ENCODE results near the gene ZNF575.

ZNF575 gene

DNA sequence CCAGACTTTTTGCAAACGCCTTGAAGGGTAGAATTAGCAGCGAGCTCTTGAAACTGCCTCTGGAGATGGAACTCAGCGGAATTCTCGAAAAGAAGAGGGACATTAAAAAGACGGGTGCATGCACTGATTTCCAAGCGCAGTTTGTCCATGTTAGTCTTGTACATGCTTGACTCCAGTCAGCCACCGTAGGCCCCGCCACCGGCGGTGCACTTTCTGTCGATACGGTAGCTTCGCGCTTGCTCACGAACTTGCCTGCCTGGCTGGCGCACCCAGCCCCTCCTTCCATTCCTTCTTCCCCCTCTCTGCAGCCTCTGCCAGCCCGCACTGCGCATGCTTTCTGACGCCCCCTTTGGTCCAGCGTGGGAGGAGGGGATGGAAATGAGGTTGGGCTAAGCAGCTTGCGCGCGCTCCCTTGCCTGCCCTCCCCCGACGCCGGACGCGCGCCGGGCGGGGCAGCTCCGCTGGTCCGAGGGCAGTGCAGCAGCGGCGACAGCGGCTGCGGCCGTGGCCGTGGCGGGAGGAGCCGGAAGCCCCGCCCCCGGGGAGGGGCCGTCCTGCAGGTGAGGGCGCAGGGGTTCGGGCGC lies at the start of gene ZNF575 (continued):
- TF ChIP-seq SP3 (tag by site-specific recombination; IDR thresholded peaks at IDR 0.05) (peak; percentile 59; the same call in 1 of the 2 replicates), ZNF175 (tag by site-specific recombination; IDR thresholded peaks at IDR 0.05) (no peak), ZNF624 (tag by site-specific recombination; IDR thresholded peaks at IDR 0.05) (no peak), SETDB1 (IDR thresholded peaks at IDR 0.05; ENCODE audit: insufficient read length, low read length) (no peak), ZNF837 (tag by site-specific recombination; IDR thresholded peaks at IDR 0.05) (no peak), ZNF10 (tag by site-specific recombination; IDR thresholded peaks at IDR 0.05) (no peak), ZSCAN23 (tag by site-specific recombination; IDR thresholded peaks at IDR 0.05) (no peak), ZNF37A (tag by site-specific recombination; IDR thresholded peaks at IDR 0.05) (no peak), ZNF335 (tag by site-specific recombination; conservative IDR thresholded peaks at IDR 0.05) (peak; percentile 56; the same call in 1 of the 2 replicates), ZNF214 (tag by site-specific recombination; IDR thresholded peaks at IDR 0.05; ENCODE audit: borderline replicate concordance) (no peak), ZNF311 (tag by site-specific recombination; IDR thresholded peaks at IDR 0.05; ENCODE audit: borderline replicate concordance) (no peak), ZNF626 (tag by site-specific recombination; IDR thresholded peaks at IDR 0.05) (no peak), ZNF248 (tag by site-specific recombination; IDR thresholded peaks at IDR 0.05) (no peak), HOXD13 (CRISPR knock-in tag; IDR thresholded peaks at IDR 0.05; ENCODE audit: borderline replicate concordance) (no peak), ZNF423 (tag by site-specific recombination; IDR thresholded peaks at IDR 0.05) (no peak), ZBTB21 (tag by site-specific recombination; IDR thresholded peaks at IDR 0.05) (no peak), ZNF473 (tag by site-specific recombination; IDR thresholded peaks at IDR 0.05) (no peak), ZNF529 (tag by site-specific recombination; IDR thresholded peaks at IDR 0.05; ENCODE audit: insufficient replicate concordance) (no peak), ZBTB7A (tag by site-specific recombination; IDR thresholded peaks at IDR 0.05; ENCODE audit: low read depth) (no peak; the same call in 1 of the 2 replicates), EGR2 (tag by site-specific recombination; IDR thresholded peaks at IDR 0.05; ENCODE audit: low read depth) (peak; percentile 93), ZNF146 (tag by site-specific recombination; IDR thresholded peaks at IDR 0.05) (no peak), ZNF510 (tag by site-specific recombination; IDR thresholded peaks at IDR 0.05; ENCODE audit: insufficient replicate concordance) (no peak), ZNF132 (tag by site-specific recombination; IDR thresholded peaks at IDR 0.05; ENCODE audit: borderline replicate concordance) (no peak), ZNF621 (tag by site-specific recombination; IDR thresholded peaks at IDR 0.05) (no peak)
- TF ChIP-seq, protein P1, sequence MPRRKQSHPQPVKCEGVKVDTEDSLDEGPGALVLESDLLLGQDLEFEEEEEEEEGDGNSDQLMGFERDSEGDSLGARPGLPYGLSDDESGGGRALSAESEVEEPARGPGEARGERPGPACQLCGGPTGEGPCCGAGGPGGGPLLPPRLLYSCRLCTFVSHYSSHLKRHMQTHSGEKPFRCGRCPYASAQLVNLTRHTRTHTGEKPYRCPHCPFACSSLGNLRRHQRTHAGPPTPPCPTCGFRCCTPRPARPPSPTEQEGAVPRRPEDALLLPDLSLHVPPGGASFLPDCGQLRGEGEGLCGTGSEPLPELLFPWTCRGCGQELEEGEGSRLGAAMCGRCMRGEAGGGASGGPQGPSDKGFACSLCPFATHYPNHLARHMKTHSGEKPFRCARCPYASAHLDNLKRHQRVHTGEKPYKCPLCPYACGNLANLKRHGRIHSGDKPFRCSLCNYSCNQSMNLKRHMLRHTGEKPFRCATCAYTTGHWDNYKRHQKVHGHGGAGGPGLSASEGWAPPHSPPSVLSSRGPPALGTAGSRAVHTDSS (tag by site-specific recombination; IDR thresholded peaks at IDR 0.05): no peak
- TF ChIP-seq, protein P2, sequence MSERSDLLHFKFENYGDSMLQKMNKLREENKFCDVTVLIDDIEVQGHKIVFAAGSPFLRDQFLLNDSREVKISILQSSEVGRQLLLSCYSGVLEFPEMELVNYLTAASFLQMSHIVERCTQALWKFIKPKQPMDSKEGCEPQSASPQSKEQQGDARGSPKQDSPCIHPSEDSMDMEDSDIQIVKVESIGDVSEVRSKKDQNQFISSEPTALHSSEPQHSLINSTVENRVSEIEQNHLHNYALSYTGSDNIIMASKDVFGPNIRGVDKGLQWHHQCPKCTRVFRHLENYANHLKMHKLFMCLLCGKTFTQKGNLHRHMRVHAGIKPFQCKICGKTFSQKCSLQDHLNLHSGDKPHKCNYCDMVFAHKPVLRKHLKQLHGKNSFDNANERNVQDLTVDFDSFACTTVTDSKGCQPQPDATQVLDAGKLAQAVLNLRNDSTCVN (tag by site-specific recombination; optimal IDR thresholded peaks at IDR 0.05): peak; percentile 92
- TF ChIP-seq, protein P3, sequence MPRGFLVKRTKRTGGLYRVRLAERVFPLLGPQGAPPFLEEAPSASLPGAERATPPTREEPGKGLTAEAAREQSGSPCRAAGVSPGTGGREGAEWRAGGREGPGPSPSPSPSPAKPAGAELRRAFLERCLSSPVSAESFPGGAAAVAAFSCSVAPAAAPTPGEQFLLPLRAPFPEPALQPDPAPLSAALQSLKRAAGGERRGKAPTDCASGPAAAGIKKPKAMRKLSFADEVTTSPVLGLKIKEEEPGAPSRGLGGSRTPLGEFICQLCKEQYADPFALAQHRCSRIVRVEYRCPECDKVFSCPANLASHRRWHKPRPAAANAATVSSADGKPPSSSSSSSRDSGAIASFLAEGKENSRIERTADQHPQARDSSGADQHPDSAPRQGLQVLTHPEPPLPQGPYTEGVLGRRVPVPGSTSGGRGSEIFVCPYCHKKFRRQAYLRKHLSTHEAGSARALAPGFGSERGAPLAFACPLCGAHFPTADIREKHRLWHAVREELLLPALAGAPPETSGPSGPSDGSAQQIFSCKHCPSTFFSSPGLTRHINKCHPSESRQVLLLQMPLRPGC (tag by site-specific recombination; IDR thresholded peaks at IDR 0.05): no peak
- TF ChIP-seq, protein P4, sequence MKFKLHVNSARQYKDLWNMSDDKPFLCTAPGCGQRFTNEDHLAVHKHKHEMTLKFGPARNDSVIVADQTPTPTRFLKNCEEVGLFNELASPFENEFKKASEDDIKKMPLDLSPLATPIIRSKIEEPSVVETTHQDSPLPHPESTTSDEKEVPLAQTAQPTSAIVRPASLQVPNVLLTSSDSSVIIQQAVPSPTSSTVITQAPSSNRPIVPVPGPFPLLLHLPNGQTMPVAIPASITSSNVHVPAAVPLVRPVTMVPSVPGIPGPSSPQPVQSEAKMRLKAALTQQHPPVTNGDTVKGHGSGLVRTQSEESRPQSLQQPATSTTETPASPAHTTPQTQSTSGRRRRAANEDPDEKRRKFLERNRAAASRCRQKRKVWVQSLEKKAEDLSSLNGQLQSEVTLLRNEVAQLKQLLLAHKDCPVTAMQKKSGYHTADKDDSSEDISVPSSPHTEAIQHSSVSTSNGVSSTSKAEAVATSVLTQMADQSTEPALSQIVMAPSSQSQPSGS (tag by site-specific recombination; IDR thresholded peaks at IDR 0.05; ENCODE audit: low read depth): no peak
- TF ChIP-seq, protein P5, sequence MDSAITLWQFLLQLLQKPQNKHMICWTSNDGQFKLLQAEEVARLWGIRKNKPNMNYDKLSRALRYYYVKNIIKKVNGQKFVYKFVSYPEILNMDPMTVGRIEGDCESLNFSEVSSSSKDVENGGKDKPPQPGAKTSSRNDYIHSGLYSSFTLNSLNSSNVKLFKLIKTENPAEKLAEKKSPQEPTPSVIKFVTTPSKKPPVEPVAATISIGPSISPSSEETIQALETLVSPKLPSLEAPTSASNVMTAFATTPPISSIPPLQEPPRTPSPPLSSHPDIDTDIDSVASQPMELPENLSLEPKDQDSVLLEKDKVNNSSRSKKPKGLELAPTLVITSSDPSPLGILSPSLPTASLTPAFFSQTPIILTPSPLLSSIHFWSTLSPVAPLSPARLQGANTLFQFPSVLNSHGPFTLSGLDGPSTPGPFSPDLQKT (IDR thresholded peaks at IDR 0.05; ENCODE audit: borderline replicate concordance, low read depth, low read length): no peak
- TF ChIP-seq, protein P6, sequence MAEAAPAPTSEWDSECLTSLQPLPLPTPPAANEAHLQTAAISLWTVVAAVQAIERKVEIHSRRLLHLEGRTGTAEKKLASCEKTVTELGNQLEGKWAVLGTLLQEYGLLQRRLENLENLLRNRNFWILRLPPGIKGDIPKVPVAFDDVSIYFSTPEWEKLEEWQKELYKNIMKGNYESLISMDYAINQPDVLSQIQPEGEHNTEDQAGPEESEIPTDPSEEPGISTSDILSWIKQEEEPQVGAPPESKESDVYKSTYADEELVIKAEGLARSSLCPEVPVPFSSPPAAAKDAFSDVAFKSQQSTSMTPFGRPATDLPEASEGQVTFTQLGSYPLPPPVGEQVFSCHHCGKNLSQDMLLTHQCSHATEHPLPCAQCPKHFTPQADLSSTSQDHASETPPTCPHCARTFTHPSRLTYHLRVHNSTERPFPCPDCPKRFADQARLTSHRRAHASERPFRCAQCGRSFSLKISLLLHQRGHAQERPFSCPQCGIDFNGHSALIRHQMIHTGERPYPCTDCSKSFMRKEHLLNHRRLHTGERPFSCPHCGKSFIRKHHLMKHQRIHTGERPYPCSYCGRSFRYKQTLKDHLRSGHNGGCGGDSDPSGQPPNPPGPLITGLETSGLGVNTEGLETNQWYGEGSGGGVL (tag by site-specific recombination; IDR thresholded peaks at IDR 0.05): peak; percentile 57
- TF ChIP-seq, protein P7, sequence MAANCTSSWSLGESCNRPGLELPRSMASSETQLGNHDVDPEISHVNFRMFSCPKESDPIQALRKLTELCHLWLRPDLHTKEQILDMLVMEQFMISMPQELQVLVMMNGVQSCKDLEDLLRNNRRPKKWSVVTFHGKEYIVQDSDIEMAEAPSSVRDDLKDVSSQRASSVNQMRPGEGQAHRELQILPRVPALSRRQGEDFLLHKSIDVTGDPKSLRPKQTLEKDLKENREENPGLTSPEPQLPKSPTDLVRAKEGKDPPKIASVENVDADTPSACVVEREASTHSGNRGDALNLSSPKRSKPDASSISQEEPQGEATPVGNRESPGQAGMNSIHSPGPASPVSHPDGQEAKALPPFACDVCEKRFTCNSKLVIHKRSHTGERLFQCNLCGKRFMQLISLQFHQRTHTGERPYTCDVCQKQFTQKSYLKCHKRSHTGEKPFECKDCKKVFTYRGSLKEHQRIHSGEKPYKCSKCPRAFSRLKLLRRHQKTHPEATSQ (tag by site-specific recombination; IDR thresholded peaks at IDR 0.05): no peak

All from HEK293 (cell line).